GM10266 (cell line): Measurements from ENCODE around the gene SFRP5.

ENCODE experiments used
- DNase-seq: peaks from one replicate; pipeline ENCODE4 v3.0.0; 2012; ENCODE audit errors: extremely low spot score
- CTCF ChIP-seq: IDR thresholded peaks from 2 replicates; pipeline ENCODE4 v1.5.1; 2012; ENCODE audit warnings: mild to moderate bottlenecking, low read depth; ENCODE audit not compliant: control insufficient read depth, insufficient read depth; ENCODE audit errors: missing control alignments

Gene SFRP5

DNA sequence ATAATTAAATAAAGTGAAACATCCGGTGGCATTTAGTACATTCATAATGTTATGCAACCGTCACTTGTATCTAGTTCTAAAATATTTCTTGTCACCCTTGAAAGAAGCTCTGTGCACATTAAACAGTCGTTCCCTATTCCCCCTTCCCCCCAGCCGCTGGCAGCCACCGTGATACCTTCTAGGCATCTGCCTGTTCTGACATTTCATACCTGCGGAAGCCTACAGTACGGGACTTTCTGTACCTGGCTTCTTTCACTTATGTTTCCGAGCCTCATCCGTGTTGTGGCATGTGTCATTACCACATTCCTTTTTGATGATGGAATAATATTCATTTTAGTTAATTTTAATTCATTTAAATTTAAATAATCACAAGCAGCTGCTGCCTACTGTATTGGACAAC lies 13.9 kb upstream of the SFRP5 start:
- TF ChIP-seq CTCF, result no peak
- no peak for DNase-seq

- TF ChIP-seq CTCF, result no peak
- DNase-seq, result no peak
Measured at GRCh38 chr10:97785231-97785630, 13.4 kb upstream of the SFRP5 start.

- TF ChIP-seq CTCF, result no peak
- DNase-seq, result no peak
Measured at GRCh38 chr10:97784200-97784810, 12.5 kb upstream of the SFRP5 start.

GRCh38 chr10:97782455-97783228 lies 10.8 kb upstream of the SFRP5 start:
- no peak for TF ChIP-seq CTCF
- no peak for DNase-seq

GRCh38 chr10:97781618-97782331 lies 10.0 kb upstream of the SFRP5 start:
- DNase-seq, result no peak
- TF ChIP-seq CTCF, result no peak

GRCh38 chr10:97780841-97781617 lies 9.2 kb upstream of the SFRP5 start:
- DNase-seq, result no peak
- TF ChIP-seq CTCF, result no peak
